ENCODE measurements around the gene NXPE4.

Gene NXPE4

GRCh38 chr11:114522818-114523217 lies 72.8 kb downstream of the NXPE4 start:
- H3K4me3 ChIP-seq (ENCODE audit: control insufficient read depth, low read depth, low read length): no peak overlapping the region
- no peak for DNase-seq (ENCODE audit: low read depth)
- no peak for TF ChIP-seq CTCF (IDR thresholded peaks at IDR 0.05; ENCODE audit: control insufficient read depth, insufficient read depth, low read depth, low read length, missing control alignments)
